OCI-LY1 (cell line): ENCODE measurements around the gene BTC.

Experiments
- CTCF ChIP-seq: fragments of 200-600 bp; sonication (generic), shearing (Covaris generic); IDR thresholded peaks from 2 replicates; pipeline ENCODE4 v1.5.1; 2017; ENCODE audit warnings: mild to moderate bottlenecking, antibody characterized with exemption, low read length, moderate library complexity, mixed read lengths
- EZH2 ChIP-seq: fragments of 200-600 bp; sonication (generic), shearing (Covaris generic); IDR thresholded peaks from 2 replicates; pipeline ENCODE4 v1.8.0; 2017; ENCODE audit warnings: borderline replicate concordance, mixed run types, mild to moderate bottlenecking, antibody characterized with exemption, low read length, moderate library complexity, mixed read lengths

- no peak for TF ChIP-seq CTCF
- no peak for TF ChIP-seq EZH2
These were observed 42.5 kb downstream of the BTC start for GRCh38 chr4:74751856-74752255.
